Measurements from ENCODE around the gene CNTFR.

The CNTFR gene

GRCh38 chr9:34568133-34568532 is 21.4 kb downstream of the CNTFR start:
- no peak for DNase-seq (ENCODE audit: low spot score)

GRCh38 chr9:34566972-34567371 is 22.6 kb downstream of the CNTFR start:
- Histone ChIP-seq H3K27ac (no peak overlapping the region), H3K4me3 (no peak overlapping the region)
- TF ChIP-seq, protein P1, sequence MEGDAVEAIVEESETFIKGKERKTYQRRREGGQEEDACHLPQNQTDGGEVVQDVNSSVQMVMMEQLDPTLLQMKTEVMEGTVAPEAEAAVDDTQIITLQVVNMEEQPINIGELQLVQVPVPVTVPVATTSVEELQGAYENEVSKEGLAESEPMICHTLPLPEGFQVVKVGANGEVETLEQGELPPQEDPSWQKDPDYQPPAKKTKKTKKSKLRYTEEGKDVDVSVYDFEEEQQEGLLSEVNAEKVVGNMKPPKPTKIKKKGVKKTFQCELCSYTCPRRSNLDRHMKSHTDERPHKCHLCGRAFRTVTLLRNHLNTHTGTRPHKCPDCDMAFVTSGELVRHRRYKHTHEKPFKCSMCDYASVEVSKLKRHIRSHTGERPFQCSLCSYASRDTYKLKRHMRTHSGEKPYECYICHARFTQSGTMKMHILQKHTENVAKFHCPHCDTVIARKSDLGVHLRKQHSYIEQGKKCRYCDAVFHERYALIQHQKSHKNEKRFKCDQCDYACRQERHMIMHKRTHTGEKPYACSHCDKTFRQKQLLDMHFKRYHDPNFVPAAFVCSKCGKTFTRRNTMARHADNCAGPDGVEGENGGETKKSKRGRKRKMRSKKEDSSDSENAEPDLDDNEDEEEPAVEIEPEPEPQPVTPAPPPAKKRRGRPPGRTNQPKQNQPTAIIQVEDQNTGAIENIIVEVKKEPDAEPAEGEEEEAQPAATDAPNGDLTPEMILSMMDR (IDR thresholded peaks at IDR 0.05), result no peak
- no peak for DNase-seq (ENCODE audit: low spot score)

More at GRCh38 chr9:34568133-34568532, 21.4 kb downstream of the CNTFR start:
- Histone ChIP-seq H3K4me3 (no peak overlapping the region), H3K27ac (no peak overlapping the region)
- TF ChIP-seq, protein P1 (IDR thresholded peaks at IDR 0.05), result no peak

GRCh38 chr9:34566322-34566721 is 23.2 kb downstream of the CNTFR start:
- H3K27ac ChIP-seq, result no peak overlapping the region
- TF ChIP-seq, protein P1 (IDR thresholded peaks at IDR 0.05), result no peak

GRCh38 chr9:34565856-34566255 is 23.7 kb downstream of the CNTFR start:
- TF ChIP-seq, protein P1 (IDR thresholded peaks at IDR 0.05), result no peak
- Histone ChIP-seq H3K4me3 (no peak overlapping the region), H3K27ac (no peak overlapping the region)
- DNase-seq (ENCODE audit: low spot score), result no peak

More at GRCh38 chr9:34566322-34566721, 23.2 kb downstream of the CNTFR start:
- no peak overlapping the region for H3K4me3 ChIP-seq
- DNase-seq (ENCODE audit: low spot score), result no peak

DNA sequence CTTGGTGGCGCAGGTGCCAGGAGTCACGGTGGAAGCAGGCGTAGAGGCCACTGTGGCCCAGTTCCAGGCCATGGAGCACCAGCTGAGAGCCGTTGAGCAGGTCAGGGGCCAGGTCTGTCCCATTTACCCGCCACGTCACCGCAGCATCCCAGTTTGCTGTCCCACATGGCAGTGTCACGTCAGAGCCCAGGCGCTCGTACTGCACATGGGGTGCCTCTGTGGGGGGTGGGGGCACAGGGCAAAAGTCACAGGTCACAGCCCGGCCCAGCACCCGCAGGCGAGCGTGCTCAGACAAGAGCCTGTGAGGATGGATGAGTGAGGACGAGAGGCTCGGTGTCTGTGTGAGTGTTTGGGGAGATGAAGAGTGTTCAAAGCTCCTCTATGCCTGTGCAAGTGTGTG is 24.9 kb downstream of the CNTFR start:
- H3K27ac ChIP-seq, result no peak overlapping the region
- TF ChIP-seq, protein P1 (IDR thresholded peaks at IDR 0.05), result no peak
- no peak for DNase-seq (ENCODE audit: low spot score)
- no peak overlapping the region for H3K4me3 ChIP-seq

DNA sequence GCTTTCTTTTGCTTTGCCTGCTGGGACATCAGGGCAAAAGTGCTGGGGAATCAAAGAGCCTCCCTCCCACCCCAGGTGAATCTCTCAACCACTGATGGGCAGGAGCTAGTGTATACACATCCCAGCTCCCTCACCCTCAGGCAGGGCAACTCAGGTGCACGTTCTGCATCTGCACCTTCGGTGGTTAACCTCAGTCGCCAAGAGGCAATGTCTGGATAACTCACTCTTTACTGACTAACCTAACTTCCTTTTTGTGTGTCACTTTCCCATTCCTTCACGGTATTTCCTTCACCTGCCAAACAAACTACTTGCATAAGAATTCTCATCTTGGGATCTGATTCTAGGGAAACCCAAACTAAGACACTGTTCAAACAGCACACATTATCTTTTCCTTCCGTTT is 26.3 kb downstream of the CNTFR start:
- Histone ChIP-seq H3K4me3 (no peak overlapping the region), H3K27ac (no peak overlapping the region)
- no peak for DNase-seq (ENCODE audit: low spot score)
- TF ChIP-seq, protein P1 (IDR thresholded peaks at IDR 0.05), result no peak

GRCh38 chr9:34562135-34562745 is 27.3 kb downstream of the CNTFR start:
- Histone ChIP-seq H3K4me3 (no peak overlapping the region), H3K27ac (no peak overlapping the region)
- no peak for DNase-seq (ENCODE audit: low spot score)
- TF ChIP-seq, protein P1 (IDR thresholded peaks at IDR 0.05), result no peak
